Activated CD8-positive, alpha-beta memory T cell treated with anti-CD3 and anti-CD28 coated beads, Interleukin-2, amount 50 U/mL, for 4 hours (primary cell): ENCODE data around the gene CCDC89.

Experiments
- DNase-seq: peaks from one replicate; pipeline ENCODE4 v3.0.0-alpha.2; 2020

CCDC89 gene

GRCh38 chr11:85647604-85648299 lies 38.2 kb downstream of the CCDC89 start, which contains the start of gene TMEM126A:
Gene TMEM126A, plus strand, starts transcription at chr11:85647967. Its CDS starts 2,289 bp downstream, at chr11:85650256.
- peak; percentile 93 for DNase-seq

GRCh38 chr11:85647078-85647477 lies 38.9 kb downstream of the CCDC89 start:
- no peak for DNase-seq

DNA sequence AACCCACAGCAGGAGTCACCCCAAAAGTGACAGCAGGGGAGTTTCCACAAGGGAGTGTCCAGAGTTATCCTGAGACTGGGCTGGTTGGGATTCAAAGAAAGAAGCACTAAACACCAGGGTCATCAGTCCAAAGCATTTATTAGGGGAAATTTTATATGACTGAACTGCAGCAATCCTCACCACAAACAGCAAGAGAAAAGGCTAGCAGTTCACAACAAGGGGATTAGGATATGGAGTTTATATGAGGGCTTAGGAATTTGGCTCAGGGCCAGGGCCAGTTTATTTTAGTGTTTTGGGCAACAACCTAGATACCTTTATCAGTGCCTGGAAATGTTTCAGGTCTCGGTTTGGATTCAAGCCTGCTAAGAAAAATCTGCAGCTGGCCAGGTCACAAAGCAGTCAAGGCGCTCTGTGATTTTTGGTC lies 42.8 kb downstream of the CCDC89 start:
- no peak for DNase-seq

GRCh38 chr11:85634747-85635146 lies 51.2 kb downstream of the CCDC89 start:
- no peak for DNase-seq
